ENCODE results near the gene KLHDC3. TPM values are rescaled to one million over a fixed set of nuclear protein-coding genes. Genes with fewer than 3 reads are reported as not detected.
A peak's percentile ranks its signal among the peaks of the same experiment; 100 is the strongest.

The KLHDC3 gene
- total and polyA plus RNA-seq, 9 of the 15 experiments (the other 6 are each of a cell fraction or from before 2014, with no cell fraction given): 4.5 to 171 (median 107) TPM

GRCh38 chr6:43013843-43014433 lies at the start of gene KLHDC3, which contains the start of gene MEA1 (continued):
- TF ChIP-seq CTBP1 (IDR thresholded peaks at IDR 0.05; ENCODE audit: borderline replicate concordance) (peak; percentile 86; the same call in 1 of the 2 replicates), E2F3 (CRISPR knock-in tag; IDR thresholded peaks at IDR 0.05) (peak; percentile 71; the same call in 1 of the 2 replicates), ZNF740 (CRISPR knock-in tag; IDR thresholded peaks at IDR 0.05) (no peak), ZNF740 (tag; IDR thresholded peaks at IDR 0.05) (no peak), CHCHD3 (CRISPR knock-in tag; IDR thresholded peaks at IDR 0.05) (no peak), PHF20 (IDR thresholded peaks at IDR 0.05; ENCODE audit: partially characterized antibody) (peak; percentile 24), SMAD4 (CRISPR knock-in tag; conservative IDR thresholded peaks at IDR 0.05) (no peak), ZNF79 (CRISPR knock-in tag; IDR thresholded peaks at IDR 0.05; ENCODE audit: low read depth) (no peak), TCFL5 (CRISPR knock-in tag; conservative IDR thresholded peaks at IDR 0.05) (no peak), HNRNPLL (IDR thresholded peaks at IDR 0.05; ENCODE audit: low read depth, low read length, poor library complexity, severe bottlenecking) (no peak), CBX5 (IDR thresholded peaks at IDR 0.05; ENCODE audit: borderline replicate concordance, low read depth) (no peak), C11orf30 (IDR thresholded peaks at IDR 0.05; ENCODE audit: low read depth) (peak; percentile 74), SETDB1 (IDR thresholded peaks at IDR 0.05; ENCODE audit: low read length) (peak; percentile 60), ETS1 (conservative IDR thresholded peaks at IDR 0.05; ENCODE audit: control insufficient read depth, low read depth, low read length) (peak; percentile 95), SREBF1 (IDR thresholded peaks at IDR 0.05; ENCODE audit: borderline replicate concordance, low read depth, low read length) (peak; percentile 79; the same call in 1 of the 2 replicates), ZNF140 (CRISPR knock-in tag; IDR thresholded peaks at IDR 0.05) (no peak), ZNF655 (CRISPR knock-in tag; IDR thresholded peaks at IDR 0.05) (no peak), ZNF407 (IDR thresholded peaks at IDR 0.05; ENCODE audit: low read depth) (no peak)
